HepG2 (cell line): Measurements from ENCODE around the gene CASKIN2. TPM values are rescaled to one million over a fixed set of nuclear protein-coding genes. Genes with fewer than 3 reads are reported as not detected.

Source experiments
- CHD2 ChIP-seq: IDR thresholded peaks from 2 replicates; pipeline ENCODE4 v1.6.1; 2011; ENCODE audit warnings: low read depth, low read length, improper control_type of control experiment
- HNRNPLL ChIP-seq: fragments of 200-400 bp; formaldehyde crosslinking; IDR thresholded peaks from 2 replicates; pipeline ENCODE4 v1.6.1; 2017; ENCODE audit warnings: mild to moderate bottlenecking, low read depth, low read length; ENCODE audit not compliant: poor library complexity, severe bottlenecking
- KDM2A ChIP-seq: sonication (generic); formaldehyde crosslinking; IDR thresholded peaks from 2 replicates; pipeline ENCODE4 v1.4.0; 2020; ENCODE audit warnings: low read depth, missing genetic modification reagents, borderline replicate concordance
- KDM3A ChIP-seq: IDR thresholded peaks from 2 replicates; pipeline ENCODE4 v1.6.1; 2018; ENCODE audit warnings: low read depth, missing compliant biosample characterization
- LCORL ChIP-seq, 2 experiments: fragments of 450-650 bp in 1 of 2; sonication (generic) in 1 of 2; formaldehyde crosslinking in 1 of 2; IDR thresholded peaks; 2 replicates each; pipeline versions ENCODE4 v1.5.0 to v1.6.1; 2017 to 2020; ENCODE audit warnings: antibody characterized with exemption in 1 of 2, missing genetic modification reagents in 1 of 2
- NFYB ChIP-seq: sonication (generic); formaldehyde crosslinking; IDR thresholded peaks from 2 replicates; pipeline ENCODE4 v1.4.0; 2020; ENCODE audit warnings: missing genetic modification reagents
- POLR2AphosphoS5 ChIP-seq: IDR thresholded peaks from 2 replicates; pipeline ENCODE4 v1.6.1; 2012; ENCODE audit warnings: low read depth, low read length
- SALL2 ChIP-seq: sonication (generic); formaldehyde crosslinking; IDR thresholded peaks from 2 replicates; pipeline ENCODE4 v1.8.1; 2023; ENCODE audit warnings: mild to moderate bottlenecking, missing genetic modification reagents, inconsistent platforms
- SAP130 ChIP-seq: IDR thresholded peaks from 2 replicates; pipeline ENCODE4 v1.6.1; 2016; ENCODE audit warnings: low read depth
- YEATS4 ChIP-seq: sonication (generic); formaldehyde crosslinking; IDR thresholded peaks from 2 replicates; pipeline ENCODE4 v1.4.0; 2020; ENCODE audit warnings: missing genetic modification reagents, borderline replicate concordance
- ZBTB7A ChIP-seq: sonication (generic); formaldehyde crosslinking; IDR thresholded peaks from 2 replicates; pipeline ENCODE4 v1.8.0; 2022; ENCODE audit warnings: mild to moderate bottlenecking, missing genetic modification reagents
- ZBTB7B ChIP-seq: sonication (generic); formaldehyde crosslinking; IDR thresholded peaks from 2 replicates; pipeline ENCODE4 v1.4.0; 2020; ENCODE audit warnings: missing genetic modification reagents
- ZFP41 ChIP-seq: sonication (generic); formaldehyde crosslinking; IDR thresholded peaks from 2 replicates; pipeline ENCODE4 v1.4.0; 2020; ENCODE audit warnings: mild to moderate bottlenecking, missing genetic modification reagents, borderline replicate concordance
- ZNF101 ChIP-seq: sonication (generic); formaldehyde crosslinking; IDR thresholded peaks from 2 replicates; pipeline ENCODE4 v1.4.0; 2020; ENCODE audit warnings: mild to moderate bottlenecking, low read depth, missing genetic modification reagents, borderline replicate concordance
- ZNF317 ChIP-seq: sonication (generic); formaldehyde crosslinking; IDR thresholded peaks from 2 replicates; pipeline ENCODE4 v1.5.0; 2020; ENCODE audit warnings: mild to moderate bottlenecking, missing genetic modification reagents
- ZNF468 ChIP-seq: sonication (generic); formaldehyde crosslinking; IDR thresholded peaks from 2 replicates; pipeline ENCODE4 v1.8.0; 2022; ENCODE audit warnings: mild to moderate bottlenecking, moderate library complexity, missing genetic modification reagents
- ZNF549 ChIP-seq: sonication (generic); formaldehyde crosslinking; IDR thresholded peaks from 2 replicates; pipeline ENCODE4 v1.5.0; 2020; ENCODE audit warnings: missing genetic modification reagents
- ZNF614 ChIP-seq: IDR thresholded peaks from 2 replicates; pipeline ENCODE4 v1.6.1; 2018; ENCODE audit warnings: missing biosample characterization, missing genetic modification reagents, inconsistent platforms, borderline replicate concordance
- ZNF615 ChIP-seq: sonication (generic); formaldehyde crosslinking; IDR thresholded peaks from 2 replicates; pipeline ENCODE4 v1.5.0; 2020; ENCODE audit warnings: mild to moderate bottlenecking, missing genetic modification reagents, borderline replicate concordance
- ZNF816 ChIP-seq: sonication (generic); formaldehyde crosslinking; IDR thresholded peaks from 2 replicates; pipeline ENCODE4 v1.8.0; 2022; ENCODE audit warnings: missing genetic modification reagents, mild to moderate bottlenecking, borderline replicate concordance
- polyA plus RNA-seq, 8 experiments: library from polyadenylated mRNA; depleted of rRNA in 3 of 8; stranded (reverse) in 7 of 8; unstranded in 1 of 8; fragments of >200 nt; fragmentation: Illumina TruSeq in 4 of 8; extraction: Trizol in 4 of 8; gene quantifications; 2 replicates each; pipeline versions ENCODE4 v1.2.1 to v1.2.3, GENCODE V29; 2011 to 2016; ENCODE audit warnings: low read depth in 4 of 8, missing spikeins in 1 of 8, mixed read lengths in 1 of 8; ENCODE audit not compliant: insufficient read depth in 1 of 8
- total RNA-seq, 5 experiments: library from RNA; depleted of rRNA; stranded (reverse); fragments of >200 nt; fragmentation: Illumina TruSeq; extraction: Trizol; gene quantifications; 2 replicates each; pipeline ENCODE4 v1.2.3, GENCODE V29; 2016; ENCODE audit warnings: low read depth in 1 of 5
- TF ChIP-seq, protein P1 (sequence below): IDR thresholded peaks from 2 replicates; pipeline ENCODE4 v1.6.1; 2016; ENCODE audit warnings: mild to moderate bottlenecking, missing biosample characterization, missing genetic modification reagents
- TF ChIP-seq, protein P2 (sequence below): sonication (generic); formaldehyde crosslinking; IDR thresholded peaks from 2 replicates; pipeline ENCODE4 v1.5.1; 2020; ENCODE audit warnings: mild to moderate bottlenecking, moderate library complexity, missing genetic modification reagents
- TF ChIP-seq, protein P3 (sequence below): sonication (generic); formaldehyde crosslinking; IDR thresholded peaks from 2 replicates; pipeline ENCODE4 v1.8.0; 2022; ENCODE audit warnings: missing genetic modification reagents, low read depth, mild to moderate bottlenecking, borderline replicate concordance
- TF ChIP-seq, protein P4 (sequence below): sonication (generic); formaldehyde crosslinking; IDR thresholded peaks from 2 replicates; pipeline ENCODE4 v1.4.0; 2020; ENCODE audit warnings: missing genetic modification reagents

Gene CASKIN2
- total and polyA plus RNA-seq, 2 of the 13 experiments (the other 11 are each of a cell fraction or from before 2014, with no cell fraction given), result 5.2 to 7.8 TPM

DNA sequence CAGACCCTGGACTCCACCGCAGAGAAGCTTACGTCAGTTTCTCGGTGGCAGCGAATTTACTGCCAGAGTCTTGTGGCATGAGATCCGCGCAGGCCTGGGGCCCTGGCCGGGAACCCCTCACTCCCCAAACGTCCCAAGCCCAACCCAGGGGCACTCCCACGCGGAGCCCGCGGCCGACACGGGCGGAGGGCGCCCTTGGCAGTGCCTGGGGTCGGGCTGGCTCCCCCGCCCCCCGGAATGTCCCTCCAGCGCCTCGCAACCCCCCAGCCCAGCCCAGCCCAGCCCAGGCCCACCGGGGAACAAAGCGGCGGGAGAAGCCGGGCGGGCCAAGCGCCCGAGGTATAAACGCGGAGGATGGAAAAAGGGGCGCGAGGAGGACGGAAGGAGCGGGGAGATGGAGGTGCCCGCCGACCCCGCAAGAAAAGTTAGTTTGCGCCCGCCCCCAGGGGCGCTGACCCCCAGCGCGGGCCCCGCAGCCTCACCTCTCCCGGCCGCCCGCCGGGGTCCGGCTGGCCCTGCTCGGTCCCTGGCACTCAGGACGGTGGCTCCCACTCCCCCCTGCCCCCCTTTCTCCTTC is 330 bp downstream of the CASKIN2 start (continued):
- TF ChIP-seq, protein P1, sequence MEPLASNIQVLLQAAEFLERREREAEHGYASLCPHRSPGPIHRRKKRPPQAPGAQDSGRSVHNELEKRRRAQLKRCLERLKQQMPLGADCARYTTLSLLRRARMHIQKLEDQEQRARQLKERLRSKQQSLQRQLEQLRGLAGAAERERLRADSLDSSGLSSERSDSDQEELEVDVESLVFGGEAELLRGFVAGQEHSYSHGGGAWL (CRISPR knock-in tag), result 0 out of 2 replicates have a peak, but pooled peaks have one; percentile 43
- TF ChIP-seq ZNF317 (CRISPR knock-in tag) (no peak), KDM3A (CRISPR knock-in tag) (no peak), POLR2AphosphoS5 (peak; percentile 57), ZBTB7A (no peak), HNRNPLL (no peak), ZNF101 (CRISPR knock-in tag) (no peak), SAP130 (0 out of 2 replicates have a peak, but pooled peaks have one; percentile 0), ZNF615 (CRISPR knock-in tag) (no peak), ZBTB7B (CRISPR knock-in tag) (peak; percentile 83; the same call in 1 of the 2 replicates), CHD2 (no peak), LCORL (IDR thresholded peaks at IDR 0.05) (no peak), LCORL (CRISPR knock-in tag; IDR thresholded peaks at IDR 0.05) (0 out of 2 replicates have a peak, but pooled peaks have one; percentile 14), ZFP41 (0 out of 2 replicates have a peak, but pooled peaks have one; percentile 30), YEATS4 (0 out of 2 replicates have a peak, but pooled peaks have one; percentile 28), SALL2 (CRISPR knock-in tag) (no peak), ZNF614 (CRISPR knock-in tag) (no peak), ZNF549 (CRISPR knock-in tag) (no peak), ZNF816 (CRISPR knock-in tag) (0 out of 2 replicates have a peak, but pooled peaks have one; percentile 4), NFYB (CRISPR knock-in tag) (no peak), ZNF468 (CRISPR knock-in tag) (no peak), KDM2A (peak; percentile 40; the same call in 1 of the 2 replicates)
- TF ChIP-seq, protein P2, sequence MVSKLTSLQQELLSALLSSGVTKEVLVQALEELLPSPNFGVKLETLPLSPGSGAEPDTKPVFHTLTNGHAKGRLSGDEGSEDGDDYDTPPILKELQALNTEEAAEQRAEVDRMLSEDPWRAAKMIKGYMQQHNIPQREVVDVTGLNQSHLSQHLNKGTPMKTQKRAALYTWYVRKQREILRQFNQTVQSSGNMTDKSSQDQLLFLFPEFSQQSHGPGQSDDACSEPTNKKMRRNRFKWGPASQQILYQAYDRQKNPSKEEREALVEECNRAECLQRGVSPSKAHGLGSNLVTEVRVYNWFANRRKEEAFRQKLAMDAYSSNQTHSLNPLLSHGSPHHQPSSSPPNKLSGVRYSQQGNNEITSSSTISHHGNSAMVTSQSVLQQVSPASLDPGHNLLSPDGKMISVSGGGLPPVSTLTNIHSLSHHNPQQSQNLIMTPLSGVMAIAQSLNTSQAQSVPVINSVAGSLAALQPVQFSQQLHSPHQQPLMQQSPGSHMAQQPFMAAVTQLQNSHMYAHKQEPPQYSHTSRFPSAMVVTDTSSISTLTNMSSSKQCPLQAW, result no peak
- TF ChIP-seq, protein P3, sequence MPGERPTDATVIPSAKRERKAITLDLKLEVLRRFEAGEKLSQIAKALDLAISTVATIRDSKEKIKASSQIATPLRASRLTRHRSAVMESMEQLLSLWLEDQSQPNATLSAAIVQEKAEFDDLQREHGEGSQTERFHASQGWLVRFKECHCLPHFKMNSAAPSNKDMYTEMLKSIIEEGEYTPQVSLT (CRISPR knock-in tag), result no peak
- TF ChIP-seq, protein P4, sequence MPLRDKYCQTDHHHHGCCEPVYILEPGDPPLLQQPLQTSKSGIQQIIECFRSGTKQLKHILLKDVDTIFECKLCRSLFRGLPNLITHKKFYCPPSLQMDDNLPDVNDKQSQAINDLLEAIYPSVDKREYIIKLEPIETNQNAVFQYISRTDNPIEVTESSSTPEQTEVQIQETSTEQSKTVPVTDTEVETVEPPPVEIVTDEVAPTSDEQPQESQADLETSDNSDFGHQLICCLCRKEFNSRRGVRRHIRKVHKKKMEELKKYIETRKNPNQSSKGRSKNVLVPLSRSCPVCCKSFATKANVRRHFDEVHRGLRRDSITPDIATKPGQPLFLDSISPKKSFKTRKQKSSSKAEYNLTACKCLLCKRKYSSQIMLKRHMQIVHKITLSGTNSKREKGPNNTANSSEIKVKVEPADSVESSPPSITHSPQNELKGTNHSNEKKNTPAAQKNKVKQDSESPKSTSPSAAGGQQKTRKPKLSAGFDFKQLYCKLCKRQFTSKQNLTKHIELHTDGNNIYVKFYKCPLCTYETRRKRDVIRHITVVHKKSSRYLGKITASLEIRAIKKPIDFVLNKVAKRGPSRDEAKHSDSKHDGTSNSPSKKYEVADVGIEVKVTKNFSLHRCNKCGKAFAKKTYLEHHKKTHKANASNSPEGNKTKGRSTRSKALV (CRISPR knock-in tag), result no peak
